Measurements from ENCODE around the gene UBA3. TPM values are rescaled to one million over a fixed set of nuclear protein-coding genes. Genes with fewer than 3 reads are reported as not detected.

UBA3 gene
- total RNA-seq, 4 donors from 2014 or later = 22.6 to 80.7 (median 50.8) TPM

GRCh38 chr3:69084326-69085167 is 4.4 kb upstream of the UBA3 start, which contains the start of gene ARL6IP5:
ARL6IP5 (plus strand) TSS chr3:69084937; CDS start chr3:69085048, 111 bp downstream.
- Histone ChIP-seq H3K27ac (peak within 1 kb of the TSS; percentile 86 to 97 (median 90)), H3K36me3 (no peaks in the 10 kb centered on the region), H3K4me1 (peaks cover 0 to 79% (median 66%) of the 10 kb centered on the region in 4 donors), H3K4me3 (peak within 1 kb of the TSS; percentile 72 to 97 (median 86)), H3K9me3 (no peaks in the 10 kb centered on the region), H3K27me3 (no peaks in the 10 kb centered on the region)
- WGBS, 2 donors = 2% methylated on average over 21 to 32 of the region's 32 CpGs
- TF ChIP-seq EP300 (IDR thresholded peaks at IDR 0.05) (peak in 1 of 2 donors; percentile 89), POLR2A (IDR thresholded peaks at IDR 0.05) (peak; percentile 67 to 76)
- TF ChIP-seq, protein P1, sequence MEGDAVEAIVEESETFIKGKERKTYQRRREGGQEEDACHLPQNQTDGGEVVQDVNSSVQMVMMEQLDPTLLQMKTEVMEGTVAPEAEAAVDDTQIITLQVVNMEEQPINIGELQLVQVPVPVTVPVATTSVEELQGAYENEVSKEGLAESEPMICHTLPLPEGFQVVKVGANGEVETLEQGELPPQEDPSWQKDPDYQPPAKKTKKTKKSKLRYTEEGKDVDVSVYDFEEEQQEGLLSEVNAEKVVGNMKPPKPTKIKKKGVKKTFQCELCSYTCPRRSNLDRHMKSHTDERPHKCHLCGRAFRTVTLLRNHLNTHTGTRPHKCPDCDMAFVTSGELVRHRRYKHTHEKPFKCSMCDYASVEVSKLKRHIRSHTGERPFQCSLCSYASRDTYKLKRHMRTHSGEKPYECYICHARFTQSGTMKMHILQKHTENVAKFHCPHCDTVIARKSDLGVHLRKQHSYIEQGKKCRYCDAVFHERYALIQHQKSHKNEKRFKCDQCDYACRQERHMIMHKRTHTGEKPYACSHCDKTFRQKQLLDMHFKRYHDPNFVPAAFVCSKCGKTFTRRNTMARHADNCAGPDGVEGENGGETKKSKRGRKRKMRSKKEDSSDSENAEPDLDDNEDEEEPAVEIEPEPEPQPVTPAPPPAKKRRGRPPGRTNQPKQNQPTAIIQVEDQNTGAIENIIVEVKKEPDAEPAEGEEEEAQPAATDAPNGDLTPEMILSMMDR (IDR thresholded peaks at IDR 0.05) = no peak
- peak; percentile 90 to 92 for DNase-seq (ENCODE audit: low spot score in 2 of 2)

- DNase-seq (ENCODE audit: low spot score in 2 of 2) = no peak
- TF ChIP-seq POLR2A (IDR thresholded peaks at IDR 0.05) (no peak), EP300 (IDR thresholded peaks at IDR 0.05) (peak in 1 of 2 donors; percentile 40)
- H3K4me1 ChIP-seq = peaks cover 0 to 78% (median 65%) of the 10 kb centered on the region in 4 donors
- no peaks in the 10 kb centered on the region for H3K9me3 ChIP-seq
- H3K4me3 ChIP-seq = no peak overlapping the region
- H3K27me3 ChIP-seq = no peaks in the 10 kb centered on the region
- H3K27ac ChIP-seq = peak overlapping the region in 3 of 4 donors; percentile 45 to 97 (median 92)
- H3K36me3 ChIP-seq = no peaks in the 10 kb centered on the region
Measured at GRCh38 chr3:69082805-69083204, 2.6 kb upstream of the UBA3 start.

- TF ChIP-seq EP300 (IDR thresholded peaks at IDR 0.05) = no peak
- TF ChIP-seq POLR2A (IDR thresholded peaks at IDR 0.05) = no peak
- TF ChIP-seq, protein P1 (IDR thresholded peaks at IDR 0.05) = no peak
- no peak for DNase-seq (ENCODE audit: low spot score in 2 of 2)
- WGBS, 2 donors = 54 to 63% methylated on average over 2 of the region's 2 CpGs
- H3K36me3 ChIP-seq = no peaks in the 10 kb centered on the region
- H3K4me3 ChIP-seq = no peak overlapping the region
- no peaks in the 10 kb centered on the region for H3K27me3 ChIP-seq
- peaks cover 0 to 78% (median 62%) of the 10 kb centered on the region in 4 donors for H3K4me1 ChIP-seq
- H3K27ac ChIP-seq = peak overlapping the region in 3 of 4 donors; percentile 45 to 97 (median 92)
- no peaks in the 10 kb centered on the region for H3K9me3 ChIP-seq
Measured at GRCh38 chr3:69082361-69082760, 2.2 kb upstream of the UBA3 start.

DNA sequence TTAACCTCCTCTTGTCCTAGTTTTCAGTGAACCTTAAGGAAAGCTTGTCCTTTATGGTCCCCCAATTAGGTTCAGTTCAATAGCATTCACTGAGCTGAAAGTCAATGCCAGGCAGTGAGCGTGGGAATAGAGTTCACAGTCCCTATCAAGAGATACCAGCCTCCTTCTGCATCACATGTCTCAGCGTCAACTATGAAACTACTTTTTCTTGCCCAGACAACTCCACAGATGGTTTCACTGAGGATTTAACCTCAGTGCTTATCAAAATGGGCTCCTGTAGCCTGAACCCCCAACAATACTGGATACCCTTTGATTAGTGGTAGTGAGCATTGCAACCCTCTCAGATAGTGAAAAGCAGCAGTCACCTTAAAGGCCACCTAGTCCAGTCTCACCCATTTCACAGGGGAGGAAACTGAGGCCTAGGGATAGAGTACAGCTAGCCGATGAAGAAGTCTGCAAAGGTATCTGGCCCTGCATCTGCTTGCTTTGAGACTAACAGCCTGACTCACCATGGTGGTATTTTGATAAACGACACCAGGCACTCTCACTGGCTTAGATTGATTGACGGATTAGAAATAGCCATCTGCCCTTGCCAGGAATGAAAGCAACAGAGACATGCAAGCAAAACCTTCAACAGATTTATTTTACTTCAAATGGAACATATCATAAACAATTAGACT is 1.6 kb upstream of the UBA3 start:
- peak overlapping the region in 3 of 4 donors; percentile 45 to 97 (median 92) for H3K27ac ChIP-seq
- DNase-seq (ENCODE audit: low spot score in 2 of 2) = no peak
- H3K4me1 ChIP-seq = peaks cover 0 to 75% (median 56%) of the 10 kb centered on the region in 4 donors
- no peak for TF ChIP-seq POLR2A (IDR thresholded peaks at IDR 0.05)
- TF ChIP-seq, protein P1 (IDR thresholded peaks at IDR 0.05) = no peak
- TF ChIP-seq EP300 (IDR thresholded peaks at IDR 0.05) = no peak
- H3K36me3 ChIP-seq = peaks cover 0 to 1% (median 0%) of the 10 kb centered on the region in 3 donors
- H3K4me3 ChIP-seq = no peak overlapping the region
- H3K9me3 ChIP-seq = no peaks in the 10 kb centered on the region
- no peaks in the 10 kb centered on the region for H3K27me3 ChIP-seq
- WGBS, 2 donors = 75 to 79% methylated on average over 5 of the region's 5 CpGs

DNA sequence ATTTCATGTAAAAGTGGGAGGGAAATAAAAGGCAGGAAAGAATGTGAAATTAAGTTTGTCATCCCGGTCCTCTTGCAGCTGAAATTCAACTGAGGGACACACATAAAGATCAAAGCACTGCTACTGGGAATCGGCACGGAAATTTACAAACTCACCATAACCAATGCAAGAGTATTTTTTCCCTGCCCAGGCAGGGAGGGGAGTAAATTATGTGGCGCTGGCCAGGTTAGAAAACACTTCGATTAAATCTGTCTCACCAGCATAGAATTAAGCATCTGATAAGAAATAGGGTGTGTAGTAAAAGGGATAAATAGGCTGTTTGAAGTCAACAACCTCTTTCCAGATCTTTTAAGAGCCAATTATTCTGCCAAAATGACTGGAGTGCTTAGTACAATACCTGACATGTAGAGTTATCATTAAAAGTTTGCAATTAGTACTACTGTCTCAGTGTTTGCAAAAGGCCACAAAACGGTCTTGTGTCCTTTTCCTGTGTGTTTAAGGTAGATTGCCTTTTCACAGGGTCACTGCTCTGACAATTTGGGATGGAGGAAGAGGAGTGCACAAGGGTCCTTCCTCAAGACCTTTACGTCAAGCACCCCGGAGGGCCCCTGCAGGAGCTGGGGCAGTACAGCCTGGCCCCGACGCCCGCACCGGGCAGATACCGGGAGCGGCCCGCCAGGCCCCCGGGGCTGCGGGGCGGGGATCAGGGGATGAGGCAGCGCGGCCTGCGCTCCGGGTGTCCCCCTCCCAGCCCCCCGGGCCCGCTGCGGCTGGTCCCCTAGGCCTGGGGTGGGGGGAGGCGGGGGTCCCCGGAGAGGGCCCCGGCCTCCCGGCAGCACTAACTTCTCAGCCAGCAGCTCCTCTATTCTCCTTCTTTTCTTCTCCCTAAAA is 651 bp downstream of the UBA3 start:
- H3K4me3 ChIP-seq = peak overlapping the region; percentile 74 to 96 (median 83)
- no peaks in the 10 kb centered on the region for H3K27me3 ChIP-seq
- H3K36me3 ChIP-seq = peaks cover 0 to 20% (median 0%) of the 10 kb centered on the region in 3 donors
- TF ChIP-seq EP300 (IDR thresholded peaks at IDR 0.05) (no peak), POLR2A (IDR thresholded peaks at IDR 0.05) (no peak)
- TF ChIP-seq, protein P1 (IDR thresholded peaks at IDR 0.05) = no peak
- WGBS, 2 donors = 2 to 4% methylated on average over 22 to 26 of the region's 29 CpGs
- DNase-seq (ENCODE audit: low spot score in 2 of 2) = no peak
- peaks cover 0 to 66% (median 51%) of the 10 kb centered on the region in 4 donors for H3K4me1 ChIP-seq
- peak overlapping the region; percentile 76 to 97 (median 93) for H3K27ac ChIP-seq
- H3K9me3 ChIP-seq = no peaks in the 10 kb centered on the region
